HG03066 (cell line): Measurements from ENCODE around the gene NID2.

ENCODE experiments used
- ATAC-seq: cut with Tn5 transposase; IDR thresholded peaks from one replicate; pipeline ENCODE4 v1.9.1; 2021; ENCODE audit warnings: low read depth; ENCODE audit not compliant: unreplicated experiment

Gene NID2, protein sequence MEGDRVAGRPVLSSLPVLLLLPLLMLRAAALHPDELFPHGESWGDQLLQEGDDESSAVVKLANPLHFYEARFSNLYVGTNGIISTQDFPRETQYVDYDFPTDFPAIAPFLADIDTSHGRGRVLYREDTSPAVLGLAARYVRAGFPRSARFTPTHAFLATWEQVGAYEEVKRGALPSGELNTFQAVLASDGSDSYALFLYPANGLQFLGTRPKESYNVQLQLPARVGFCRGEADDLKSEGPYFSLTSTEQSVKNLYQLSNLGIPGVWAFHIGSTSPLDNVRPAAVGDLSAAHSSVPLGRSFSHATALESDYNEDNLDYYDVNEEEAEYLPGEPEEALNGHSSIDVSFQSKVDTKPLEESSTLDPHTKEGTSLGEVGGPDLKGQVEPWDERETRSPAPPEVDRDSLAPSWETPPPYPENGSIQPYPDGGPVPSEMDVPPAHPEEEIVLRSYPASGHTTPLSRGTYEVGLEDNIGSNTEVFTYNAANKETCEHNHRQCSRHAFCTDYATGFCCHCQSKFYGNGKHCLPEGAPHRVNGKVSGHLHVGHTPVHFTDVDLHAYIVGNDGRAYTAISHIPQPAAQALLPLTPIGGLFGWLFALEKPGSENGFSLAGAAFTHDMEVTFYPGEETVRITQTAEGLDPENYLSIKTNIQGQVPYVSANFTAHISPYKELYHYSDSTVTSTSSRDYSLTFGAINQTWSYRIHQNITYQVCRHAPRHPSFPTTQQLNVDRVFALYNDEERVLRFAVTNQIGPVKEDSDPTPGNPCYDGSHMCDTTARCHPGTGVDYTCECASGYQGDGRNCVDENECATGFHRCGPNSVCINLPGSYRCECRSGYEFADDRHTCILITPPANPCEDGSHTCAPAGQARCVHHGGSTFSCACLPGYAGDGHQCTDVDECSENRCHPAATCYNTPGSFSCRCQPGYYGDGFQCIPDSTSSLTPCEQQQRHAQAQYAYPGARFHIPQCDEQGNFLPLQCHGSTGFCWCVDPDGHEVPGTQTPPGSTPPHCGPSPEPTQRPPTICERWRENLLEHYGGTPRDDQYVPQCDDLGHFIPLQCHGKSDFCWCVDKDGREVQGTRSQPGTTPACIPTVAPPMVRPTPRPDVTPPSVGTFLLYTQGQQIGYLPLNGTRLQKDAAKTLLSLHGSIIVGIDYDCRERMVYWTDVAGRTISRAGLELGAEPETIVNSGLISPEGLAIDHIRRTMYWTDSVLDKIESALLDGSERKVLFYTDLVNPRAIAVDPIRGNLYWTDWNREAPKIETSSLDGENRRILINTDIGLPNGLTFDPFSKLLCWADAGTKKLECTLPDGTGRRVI (N-terminal part only)

DNA sequence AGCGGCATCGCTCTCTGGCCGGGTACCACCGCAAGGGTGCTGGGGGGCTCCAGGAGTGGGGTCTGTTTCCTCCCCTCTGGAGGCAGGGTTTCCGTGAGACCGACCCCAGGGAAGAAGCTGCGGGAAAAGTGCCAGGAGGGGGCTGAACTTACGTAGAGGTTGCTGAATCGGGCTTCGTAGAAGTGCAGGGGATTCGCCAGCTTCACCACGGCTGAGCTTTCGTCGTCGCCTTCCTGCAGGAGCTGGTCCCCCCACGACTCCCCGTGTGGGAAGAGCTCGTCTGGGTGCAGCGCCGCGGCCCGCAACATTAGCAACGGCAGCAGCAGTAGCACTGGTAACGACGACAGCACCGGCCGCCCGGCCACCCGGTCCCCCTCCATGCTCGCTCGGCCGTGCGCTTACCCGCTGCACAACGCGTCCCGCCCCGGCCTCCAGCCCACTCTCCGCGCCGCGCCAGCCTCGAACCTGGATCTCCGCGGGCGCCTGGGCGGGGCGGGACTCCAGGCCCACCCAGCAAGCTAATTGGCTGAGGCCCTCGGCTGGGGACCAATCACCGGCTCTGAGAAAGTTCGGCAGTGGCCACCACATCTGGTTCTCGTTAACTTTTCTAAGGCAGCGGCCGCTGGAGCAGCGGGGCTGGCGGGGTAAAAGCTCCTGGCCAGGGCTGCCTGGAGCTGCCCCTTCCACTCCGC lies at the start of gene NID2:
NID2 (minus strand) TSS at position 445 of the 692 bp plus-strand sequence; CDS start at position 380, 65 bp downstream.
- ATAC-seq: no peak

DNA sequence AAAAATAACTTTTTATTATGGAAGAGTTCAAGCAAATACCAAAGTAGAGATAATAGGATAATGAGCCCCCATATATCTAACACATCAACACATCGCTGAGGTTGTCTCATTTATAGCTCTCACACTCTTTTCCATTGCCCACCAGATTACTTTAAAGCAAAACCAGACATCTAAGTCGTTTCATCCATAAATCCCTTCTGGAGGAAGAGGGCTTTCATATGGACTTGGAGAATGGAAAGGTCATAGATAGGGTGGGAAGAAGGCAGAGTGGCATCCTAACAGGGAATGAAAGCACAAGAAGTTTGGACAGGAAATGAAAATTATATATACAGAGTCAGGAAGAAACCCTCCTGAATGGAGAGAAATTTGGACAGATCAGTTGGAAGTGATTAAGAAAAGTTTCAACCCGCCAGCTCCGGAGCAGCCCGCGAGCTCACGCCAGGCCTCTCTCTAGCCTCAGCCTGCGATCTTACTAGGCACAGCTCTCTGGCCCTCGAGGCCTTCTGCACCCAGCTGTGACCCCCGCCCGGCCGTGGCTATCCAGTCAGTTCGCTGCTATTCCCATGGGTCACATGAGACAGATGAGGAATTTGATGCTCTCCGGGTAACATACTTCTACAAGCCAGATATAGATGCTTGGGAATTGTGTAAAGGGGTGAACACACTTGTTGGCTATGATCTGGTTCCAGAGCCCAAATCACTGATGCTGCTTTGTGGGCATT lies 48.4 kb upstream of the NID2 start:
- ATAC-seq: no peak

DNA sequence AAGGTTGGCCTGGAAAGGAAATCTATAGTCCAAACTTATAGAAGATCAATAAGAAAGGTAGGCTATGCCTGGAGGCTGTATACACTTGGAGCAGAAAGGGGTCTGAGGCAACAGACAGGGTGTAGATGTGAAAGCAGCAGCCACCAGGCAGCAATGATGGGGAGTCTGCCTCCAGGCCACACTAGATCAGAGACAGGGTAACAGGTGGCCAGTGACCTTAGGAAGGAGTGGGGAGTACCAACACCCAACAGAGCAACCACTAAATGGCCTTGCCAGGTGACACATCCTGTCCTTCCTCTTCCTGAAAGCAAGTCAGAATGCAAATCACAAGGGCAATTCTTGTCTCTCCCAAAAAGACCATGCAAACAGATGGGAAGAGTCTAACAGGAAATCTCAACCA lies 46.4 kb upstream of the NID2 start:
- no peak for ATAC-seq

DNA sequence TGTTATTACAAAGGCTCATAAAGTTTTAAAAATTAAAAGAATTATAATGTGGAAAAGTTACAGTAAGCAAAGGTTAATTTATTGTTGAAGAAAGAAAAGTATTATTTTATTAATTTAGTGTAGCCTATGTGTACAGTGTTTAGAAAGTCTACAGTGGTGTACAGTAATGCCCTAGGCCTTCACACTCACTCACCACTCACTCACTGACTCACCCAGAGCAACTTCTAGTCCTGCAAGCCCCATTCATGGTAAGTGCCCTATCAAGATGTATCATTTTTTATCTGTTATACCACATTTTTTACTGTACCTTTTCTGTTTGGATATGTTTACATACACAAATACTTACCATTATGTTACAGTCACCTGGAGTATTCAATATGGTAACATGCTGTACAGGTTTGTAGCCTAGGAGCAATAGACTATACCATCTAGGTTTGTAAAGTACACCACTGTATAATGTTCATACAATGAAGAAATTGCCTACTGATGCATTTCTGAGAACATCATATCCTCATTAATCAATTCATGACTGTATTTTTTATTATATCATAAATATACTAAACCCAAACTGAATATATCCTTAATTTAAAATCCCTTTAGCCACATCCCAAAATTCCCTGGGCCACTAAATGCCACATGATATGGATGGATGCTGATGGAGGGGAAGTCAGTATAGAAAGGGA lies 43.6 kb upstream of the NID2 start:
- no peak for ATAC-seq

DNA sequence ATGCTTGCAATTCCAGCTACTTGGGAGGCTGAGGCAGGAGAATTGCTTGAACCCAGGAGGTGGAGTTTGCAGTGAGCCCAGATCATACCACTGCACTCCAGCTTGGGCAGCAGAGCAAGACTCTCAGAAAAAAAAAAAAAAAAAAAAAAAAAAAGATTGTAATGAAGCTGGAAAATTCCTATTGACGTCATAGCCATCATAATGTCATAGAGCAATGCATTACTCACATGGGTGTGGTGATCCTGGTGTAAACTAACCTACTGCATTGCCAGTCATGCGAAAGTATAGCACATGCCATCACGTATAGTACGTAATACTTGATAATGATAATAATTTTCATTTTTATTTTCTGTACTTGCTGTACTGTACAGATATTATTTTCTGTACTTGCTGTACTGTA lies 42.7 kb upstream of the NID2 start:
- ATAC-seq: no peak

DNA sequence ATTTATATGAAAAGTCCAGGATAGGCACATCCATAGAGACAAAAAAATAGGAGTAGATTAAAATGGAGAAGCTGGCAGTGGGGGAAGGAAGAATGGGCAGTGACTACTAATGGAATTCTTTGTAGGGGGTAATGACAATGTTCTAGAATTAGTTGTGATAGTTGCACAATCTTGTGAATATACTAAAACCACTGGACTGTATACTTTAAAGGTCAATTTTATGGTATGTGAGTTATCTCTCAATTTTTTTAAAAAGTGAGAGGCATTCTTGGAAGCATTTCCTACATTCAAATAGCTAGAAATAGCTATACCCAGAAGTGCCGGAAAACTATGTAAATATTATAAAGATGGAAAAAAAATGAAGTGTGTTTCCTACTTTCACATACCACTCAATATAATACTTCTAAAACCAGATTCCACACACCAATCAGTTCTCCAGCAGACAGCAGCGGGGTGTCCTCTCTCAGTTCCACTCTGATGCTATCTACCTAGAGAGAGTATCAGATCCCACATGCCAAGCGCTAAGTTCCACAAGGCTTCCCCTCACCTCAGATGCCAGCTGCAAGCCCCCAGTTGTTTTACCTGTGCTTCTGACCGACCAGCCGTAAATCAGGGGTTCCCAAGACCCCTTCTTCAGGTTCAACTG lies 41.7 kb upstream of the NID2 start:
- no peak for ATAC-seq

DNA sequence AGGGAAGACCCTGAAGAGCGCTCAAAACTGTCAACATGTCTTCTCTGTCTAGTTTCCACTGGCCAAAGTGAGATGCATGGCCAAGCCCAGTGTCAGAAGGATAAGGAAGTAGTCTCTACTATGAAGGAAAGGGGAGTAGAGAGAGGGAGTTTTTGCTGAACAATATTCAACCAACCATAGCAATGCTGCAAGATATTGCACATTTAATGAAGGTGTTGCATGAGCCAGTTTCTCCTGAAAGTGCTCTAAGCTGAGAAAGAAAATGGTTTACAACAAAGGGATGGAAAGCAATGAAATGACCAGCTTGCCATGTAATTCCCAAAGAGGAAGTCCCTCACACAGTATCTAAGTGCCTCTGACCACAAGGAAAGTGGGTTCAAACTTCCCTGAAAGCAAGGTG lies 40.0 kb upstream of the NID2 start:
- no peak for ATAC-seq

DNA sequence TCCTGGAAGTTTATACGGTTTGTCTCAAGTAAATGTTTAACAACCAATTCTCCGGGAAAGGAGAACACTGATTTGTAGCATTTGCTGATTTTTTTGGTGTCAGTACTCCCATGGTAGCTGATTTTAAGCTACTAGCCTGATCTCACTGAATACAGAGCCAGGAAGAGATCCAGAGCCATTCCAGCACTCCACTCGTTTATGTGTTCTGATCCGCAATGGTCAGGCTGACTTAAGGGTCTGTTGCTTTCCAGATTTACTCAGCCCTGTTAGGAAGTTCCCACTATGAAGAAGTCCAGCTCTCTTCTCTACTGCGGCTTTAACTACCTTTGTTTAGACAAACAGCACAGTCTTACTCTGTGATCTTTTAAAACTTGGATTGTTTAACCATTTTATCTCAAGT lies 38.0 kb upstream of the NID2 start:
- no peak for ATAC-seq

DNA sequence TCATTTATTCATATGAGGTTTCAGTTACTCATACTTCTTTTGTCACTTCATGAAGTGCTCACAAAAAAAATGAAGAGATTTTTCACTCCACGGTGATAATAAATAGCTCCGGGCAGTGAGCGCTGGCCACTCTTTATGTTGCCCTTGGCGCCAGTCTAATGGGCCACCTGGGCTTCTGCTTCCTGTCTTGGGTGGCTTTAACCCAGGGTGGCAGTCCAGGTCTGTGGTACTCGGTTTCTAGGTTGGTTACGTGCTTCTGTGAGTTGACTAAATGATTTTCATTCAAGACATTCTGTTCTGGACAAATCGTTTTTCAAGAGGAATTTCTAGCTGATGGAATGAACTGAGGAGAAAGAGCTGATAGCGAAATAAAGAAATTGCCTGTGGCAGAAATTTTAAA lies 34.6 kb upstream of the NID2 start:
- no peak for ATAC-seq

DNA sequence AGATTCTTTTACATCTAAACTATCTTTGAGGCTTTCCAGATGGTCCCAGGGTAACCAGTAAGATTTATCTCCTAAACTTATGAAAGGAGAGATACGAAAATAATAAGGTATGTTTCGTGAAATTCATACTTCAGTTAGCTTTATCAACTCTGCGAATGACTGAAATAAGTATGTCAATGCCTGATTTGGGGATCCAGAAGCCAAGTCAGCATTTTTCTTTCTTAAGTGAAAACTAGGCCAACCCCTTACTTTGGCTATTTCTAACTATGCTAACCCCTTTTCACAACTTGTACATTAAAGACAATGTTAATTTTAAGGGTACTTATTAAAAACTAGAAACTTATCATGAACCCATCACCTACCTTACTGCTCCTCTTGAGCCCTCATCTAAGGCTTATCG lies 26.9 kb upstream of the NID2 start:
- no peak for ATAC-seq

DNA sequence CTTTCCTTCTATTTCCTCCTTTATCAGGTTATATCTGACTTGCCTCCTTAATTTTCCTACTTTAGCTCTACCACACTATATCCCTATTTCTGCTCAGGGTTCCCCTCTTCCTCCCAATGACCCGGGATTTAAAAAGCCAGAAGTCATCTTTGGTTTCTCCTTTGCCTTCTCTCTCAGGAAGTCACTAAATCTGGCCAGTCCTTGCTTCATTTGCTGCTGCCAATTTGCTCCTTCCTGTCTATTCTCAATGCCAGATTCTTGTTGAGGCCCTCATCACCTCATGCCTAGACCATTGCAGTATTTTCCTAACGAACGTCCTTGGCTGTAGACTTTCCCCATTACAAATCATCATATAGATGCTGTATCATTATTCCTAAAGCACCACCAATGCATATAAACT lies 26.5 kb upstream of the NID2 start:
- no peak for ATAC-seq

DNA sequence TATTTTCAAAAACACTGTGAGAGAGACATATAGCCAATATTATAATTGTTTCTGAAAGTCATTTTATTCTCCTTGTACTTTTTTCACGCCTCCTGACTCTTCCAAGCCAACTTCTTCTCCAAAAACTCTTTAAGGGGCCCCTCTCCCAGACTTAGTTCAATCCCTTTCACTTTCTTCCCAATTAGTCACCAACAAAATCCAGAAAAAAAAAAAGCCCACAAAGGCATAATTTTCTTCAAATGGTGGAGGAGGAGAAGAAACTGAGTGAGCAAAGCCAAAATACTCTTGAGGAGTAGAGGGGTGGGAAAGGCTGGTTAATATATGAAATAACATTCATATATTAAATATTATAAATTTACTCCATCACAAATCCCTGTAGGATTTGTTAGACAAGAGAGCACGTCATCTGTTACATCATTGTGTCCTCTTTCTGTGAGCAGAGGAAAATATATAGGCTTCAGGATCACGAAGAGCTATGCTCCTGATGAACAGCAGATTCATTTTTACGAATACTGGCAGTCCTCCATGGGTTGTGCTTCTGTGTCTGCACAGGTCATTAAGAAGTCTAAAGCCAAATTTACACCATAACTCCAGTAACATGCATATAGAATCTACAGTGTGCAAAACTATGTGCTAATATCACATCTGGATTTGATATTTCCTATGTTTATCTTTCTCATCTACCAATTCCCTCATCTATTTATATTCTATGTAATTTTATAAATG lies 25.9 kb upstream of the NID2 start:
- ATAC-seq: no peak

DNA sequence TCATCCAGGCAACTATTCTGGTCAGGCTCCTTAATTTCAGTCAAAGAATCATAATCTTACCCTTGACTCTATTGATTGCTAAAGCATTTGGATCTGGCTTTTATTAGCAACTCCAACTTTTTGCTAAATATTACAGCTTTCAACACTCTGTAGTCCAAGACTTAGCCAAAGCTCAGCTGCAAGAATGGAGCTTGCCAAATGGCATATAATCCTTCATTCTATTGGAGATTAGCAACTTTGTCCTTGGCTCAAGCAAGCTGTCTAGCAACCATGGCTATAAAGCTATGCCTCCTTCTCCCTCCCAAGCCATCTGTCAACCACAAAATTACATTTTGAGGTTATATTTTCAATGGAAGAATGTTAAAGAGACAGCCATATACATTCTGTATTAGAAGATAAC lies 23.1 kb upstream of the NID2 start:
- ATAC-seq: no peak

DNA sequence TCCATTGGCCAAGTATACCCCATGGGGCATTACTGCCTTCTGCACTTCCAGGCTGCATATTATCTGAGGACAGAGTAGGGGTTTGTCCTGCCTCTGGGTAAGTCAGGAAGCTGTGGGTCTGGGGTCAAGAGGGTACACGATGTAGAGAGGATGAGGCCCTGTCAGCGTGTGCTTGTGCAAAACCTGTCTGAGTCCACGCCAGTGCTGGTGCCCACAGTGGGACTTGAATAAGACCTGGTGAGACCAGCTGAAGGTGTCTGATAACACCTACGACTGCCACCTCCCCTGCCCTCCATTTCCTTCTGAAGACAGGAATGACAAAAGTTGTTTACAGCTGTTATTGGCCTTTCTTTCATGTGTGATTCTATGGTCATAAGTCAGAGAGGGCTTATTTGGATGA lies 22.1 kb upstream of the NID2 start:
- ATAC-seq: no peak

DNA sequence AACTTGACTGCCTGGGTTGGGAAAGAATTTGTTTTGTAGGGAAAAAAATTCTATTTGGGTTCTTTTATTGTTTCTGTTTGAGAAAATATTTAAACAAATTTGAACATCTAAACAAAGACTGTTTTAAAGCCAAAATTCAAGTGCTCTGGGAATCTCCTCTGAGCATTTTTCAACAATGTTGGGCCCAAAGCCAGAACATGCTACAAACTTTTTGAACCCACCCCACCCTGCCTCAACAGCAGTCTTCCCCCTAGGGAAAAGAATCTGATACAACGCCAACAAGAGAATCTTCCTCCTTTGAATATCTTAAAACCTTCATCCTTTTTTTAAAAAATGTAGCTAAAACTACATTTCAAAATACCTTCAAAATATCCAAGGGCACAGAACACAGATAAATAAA lies 20.4 kb upstream of the NID2 start:
- ATAC-seq: no peak

DNA sequence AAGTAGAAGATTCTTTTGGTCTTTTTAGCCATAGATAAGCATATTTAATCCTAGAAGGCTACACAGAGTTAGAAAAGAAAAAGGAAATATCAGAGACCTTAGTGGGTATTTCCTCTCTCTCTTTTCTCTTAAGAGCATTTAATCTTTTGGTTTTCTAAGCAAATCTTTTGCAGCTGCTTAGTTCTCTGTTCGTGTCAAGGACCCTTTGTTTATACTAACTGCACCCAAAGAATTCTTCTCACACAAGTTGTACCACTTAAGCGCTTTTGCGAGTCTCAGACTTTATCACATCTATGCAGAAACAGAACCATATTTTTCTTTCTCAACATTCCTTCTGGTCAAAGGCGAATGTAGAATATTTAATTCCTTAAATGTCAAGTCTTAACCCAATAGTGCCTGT lies 17.9 kb upstream of the NID2 start:
- ATAC-seq: no peak

DNA sequence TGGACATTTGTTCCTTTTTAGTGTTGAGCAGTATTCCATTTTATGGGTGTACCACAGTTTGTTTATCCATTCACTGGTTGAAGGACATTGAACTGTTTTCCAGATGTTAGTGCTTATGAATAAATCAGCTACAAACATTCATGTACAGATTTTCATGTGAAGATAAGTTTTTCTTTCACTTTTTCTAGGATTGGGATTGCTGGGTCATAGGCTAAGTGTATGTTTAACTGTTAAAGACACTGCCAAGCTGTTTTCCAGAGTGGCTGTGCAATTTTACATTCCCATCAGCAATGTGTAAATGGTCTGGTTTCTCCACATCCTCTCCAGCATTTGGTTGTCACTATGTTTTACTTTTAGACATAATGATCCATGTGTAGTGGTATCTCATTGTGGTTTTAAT lies 14.0 kb upstream of the NID2 start:
- no peak for ATAC-seq

DNA sequence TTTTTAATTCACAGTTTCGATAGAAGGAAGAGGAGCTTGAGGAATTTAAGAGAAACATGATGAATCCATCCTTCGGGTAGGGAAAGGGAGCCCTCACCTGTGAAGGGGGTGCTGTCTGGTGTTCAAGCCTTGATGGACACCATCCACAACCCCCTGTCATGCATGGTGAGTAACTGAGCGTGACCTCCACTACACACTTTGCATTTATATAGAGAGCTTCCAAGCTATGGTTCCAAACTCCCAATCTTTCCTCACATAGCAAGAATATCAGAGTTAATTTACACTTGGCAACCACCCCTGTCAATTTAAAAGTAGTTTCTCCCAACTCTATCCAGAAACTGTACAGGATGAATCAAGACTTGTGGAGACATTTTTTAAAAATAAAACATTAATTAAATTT lies 13.1 kb upstream of the NID2 start:
- ATAC-seq: no peak
